ENCODE measurements around the gene ARL5C. TPM values are rescaled to one million over a fixed set of nuclear protein-coding genes. Genes with fewer than 3 reads are reported as not detected.

Gene ARL5C
- total RNA-seq, 1 experiment from 2014 or later, result not detected

GRCh38 chr17:39113871-39114270 is 52.1 kb downstream of the ARL5C start:
- no peak for TF ChIP-seq CTCF (IDR thresholded peaks at IDR 0.05; ENCODE audit: unreplicated experiment)
- intact Hi-C loops (cut with micrococcal nuclease; ENCODE audit: unreplicated experiment), result no loop called here
- peaks cover 15% of the 10 kb centered on the region for H3K4me1 Mint-ChIP-seq (ENCODE audit: low read depth, unreplicated experiment)
- no peak overlapping the region for H3K27ac Mint-ChIP-seq (ENCODE audit: unreplicated experiment)
- peaks cover 96% of the 10 kb centered on the region for H3K27me3 Mint-ChIP-seq (ENCODE audit: unreplicated experiment)
- no peak overlapping the region for H3K4me3 Mint-ChIP-seq (ENCODE audit: low read depth, unreplicated experiment)
- H3K36me3 Mint-ChIP-seq (ENCODE audit: insufficient read depth, unreplicated experiment), result no peaks in the 10 kb centered on the region
- peaks cover 3% of the 10 kb centered on the region for H3K9me3 Mint-ChIP-seq (ENCODE audit: low read depth, unreplicated experiment)
- no TSS peak for BruUV-seq (replicated peaks)
- DNase-seq, result no peak
- CTCF ChIA-PET, result interaction anchor here (0.9 to 3.1 kb wide), 8 partner anchors 9 to 57 kb away, joined by 3 to 12 read pairs (median 4); no protein-coding TSS in a partner anchor

GRCh38 chr17:39110435-39111136 is 55.4 kb downstream of the ARL5C start:
- CTCF ChIA-PET, result interaction anchor here (0.5 to 3.1 kb wide), 2 partner anchors 13 to 88 kb away, joined by 6 to 9 read pairs; no protein-coding TSS in a partner anchor
- peak; percentile 60 for DNase-seq
- TF ChIP-seq CTCF (IDR thresholded peaks at IDR 0.05; ENCODE audit: unreplicated experiment), result no peak
- Mint-ChIP-seq H3K36me3 (ENCODE audit: insufficient read depth, unreplicated experiment) (no peaks in the 10 kb centered on the region), H3K4me1 (ENCODE audit: low read depth, unreplicated experiment) (peaks cover 15% of the 10 kb centered on the region), H3K9me3 (ENCODE audit: low read depth, unreplicated experiment) (peaks cover 3% of the 10 kb centered on the region), H3K27me3 (ENCODE audit: unreplicated experiment) (peaks cover 96% of the 10 kb centered on the region), H3K27ac (ENCODE audit: unreplicated experiment) (no peak overlapping the region), H3K4me3 (ENCODE audit: low read depth, unreplicated experiment) (no peak overlapping the region)
- BruUV-seq (replicated peaks), result no TSS peak
- intact Hi-C loops (cut with micrococcal nuclease; ENCODE audit: unreplicated experiment), result no loop called here

GRCh38 chr17:39108461-39109375 is 57.2 kb downstream of the ARL5C start:
- BruUV-seq (replicated peaks), result no TSS peak
- peaks cover 92% of the 10 kb centered on the region for H3K27me3 Mint-ChIP-seq (ENCODE audit: unreplicated experiment)
- H3K9me3 Mint-ChIP-seq (ENCODE audit: low read depth, unreplicated experiment), result no peaks in the 10 kb centered on the region
- peaks cover 15% of the 10 kb centered on the region for H3K4me1 Mint-ChIP-seq (ENCODE audit: low read depth, unreplicated experiment)
- DNase-seq, result no peak
- H3K27ac Mint-ChIP-seq (ENCODE audit: unreplicated experiment), result no peak overlapping the region
- no peaks in the 10 kb centered on the region for H3K36me3 Mint-ChIP-seq (ENCODE audit: insufficient read depth, unreplicated experiment)
- intact Hi-C loops (cut with micrococcal nuclease; ENCODE audit: unreplicated experiment), result no loop called here
- no peak overlapping the region for H3K4me3 Mint-ChIP-seq (ENCODE audit: low read depth, unreplicated experiment)
- CTCF ChIA-PET, result interaction anchor here (0.5 to 1.0 kb wide), 5 partner anchors 37 to 675 kb away, joined by 3 to 4 read pairs (median 3); no protein-coding TSS in a partner anchor
- TF ChIP-seq CTCF (IDR thresholded peaks at IDR 0.05; ENCODE audit: unreplicated experiment), result no peak

- CTCF ChIA-PET, result interaction anchor here (0.5 to 1.0 kb wide), 4 partner anchors 20 to 675 kb away, joined by 3 to 4 read pairs (median 3); no protein-coding TSS in a partner anchor
- Mint-ChIP-seq H3K27me3 (ENCODE audit: unreplicated experiment) (peaks cover 84% of the 10 kb centered on the region), H3K4me3 (ENCODE audit: low read depth, unreplicated experiment) (no peak overlapping the region), H3K36me3 (ENCODE audit: insufficient read depth, unreplicated experiment) (no peaks in the 10 kb centered on the region), H3K4me1 (ENCODE audit: low read depth, unreplicated experiment) (peaks cover 15% of the 10 kb centered on the region), H3K27ac (ENCODE audit: unreplicated experiment) (no peak overlapping the region), H3K9me3 (ENCODE audit: low read depth, unreplicated experiment) (no peaks in the 10 kb centered on the region)
- BruUV-seq (replicated peaks), result no TSS peak
- TF ChIP-seq CTCF (IDR thresholded peaks at IDR 0.05; ENCODE audit: unreplicated experiment), result peak; percentile 33
- no peak for DNase-seq
- intact Hi-C loops (cut with micrococcal nuclease; ENCODE audit: unreplicated experiment), result loop anchor here (2.0 kb wide), 1 partner anchor 21 kb away; no protein-coding TSS in a partner anchor
Measured at GRCh38 chr17:39107973-39108372, 58.0 kb downstream of the ARL5C start.

All from Calu3 (cell line).